Measurements from ENCODE around the gene TXNRD2.

DNA sequence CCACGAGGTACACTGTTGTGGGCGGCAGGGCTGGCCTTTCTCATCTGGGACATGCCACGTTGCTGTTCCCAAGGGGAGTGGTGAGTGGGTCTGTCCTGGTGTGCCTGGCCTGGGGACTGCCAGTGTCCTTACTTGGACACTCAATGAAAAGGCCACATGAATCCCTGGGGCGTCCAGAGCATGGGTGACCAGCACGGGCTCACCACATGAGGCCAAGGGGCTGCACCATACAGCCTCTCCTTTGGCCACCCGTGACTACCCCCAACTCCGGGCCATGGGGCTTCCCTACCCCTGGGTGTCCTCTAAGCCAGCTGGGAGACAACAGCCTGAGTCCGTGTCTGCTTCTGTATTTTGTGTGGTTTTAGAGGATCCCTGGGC lies 20.2 kb upstream of the TXNRD2 start:
- no peak for TF ChIP-seq EZH2 (IDR thresholded peaks at IDR 0.05; ENCODE audit: insufficient read depth, low read length)
- TF ChIP-seq, protein P1, sequence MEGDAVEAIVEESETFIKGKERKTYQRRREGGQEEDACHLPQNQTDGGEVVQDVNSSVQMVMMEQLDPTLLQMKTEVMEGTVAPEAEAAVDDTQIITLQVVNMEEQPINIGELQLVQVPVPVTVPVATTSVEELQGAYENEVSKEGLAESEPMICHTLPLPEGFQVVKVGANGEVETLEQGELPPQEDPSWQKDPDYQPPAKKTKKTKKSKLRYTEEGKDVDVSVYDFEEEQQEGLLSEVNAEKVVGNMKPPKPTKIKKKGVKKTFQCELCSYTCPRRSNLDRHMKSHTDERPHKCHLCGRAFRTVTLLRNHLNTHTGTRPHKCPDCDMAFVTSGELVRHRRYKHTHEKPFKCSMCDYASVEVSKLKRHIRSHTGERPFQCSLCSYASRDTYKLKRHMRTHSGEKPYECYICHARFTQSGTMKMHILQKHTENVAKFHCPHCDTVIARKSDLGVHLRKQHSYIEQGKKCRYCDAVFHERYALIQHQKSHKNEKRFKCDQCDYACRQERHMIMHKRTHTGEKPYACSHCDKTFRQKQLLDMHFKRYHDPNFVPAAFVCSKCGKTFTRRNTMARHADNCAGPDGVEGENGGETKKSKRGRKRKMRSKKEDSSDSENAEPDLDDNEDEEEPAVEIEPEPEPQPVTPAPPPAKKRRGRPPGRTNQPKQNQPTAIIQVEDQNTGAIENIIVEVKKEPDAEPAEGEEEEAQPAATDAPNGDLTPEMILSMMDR (IDR thresholded peaks at IDR 0.05; ENCODE audit: insufficient read depth, low read depth, low read length) = no peak
